Measurements from ENCODE around the gene TMEM204. TPM values are rescaled to one million over a fixed set of nuclear protein-coding genes. Genes with fewer than 3 reads are reported as not detected.
A peak's percentile ranks its signal among the peaks of the same experiment; 100 is the strongest.

The TMEM204 gene
- total and polyA plus RNA-seq, 2 donors (not counting 1 experiment from before 2014, with no cell fraction given), result 10.9 to 12.4 TPM

DNA sequence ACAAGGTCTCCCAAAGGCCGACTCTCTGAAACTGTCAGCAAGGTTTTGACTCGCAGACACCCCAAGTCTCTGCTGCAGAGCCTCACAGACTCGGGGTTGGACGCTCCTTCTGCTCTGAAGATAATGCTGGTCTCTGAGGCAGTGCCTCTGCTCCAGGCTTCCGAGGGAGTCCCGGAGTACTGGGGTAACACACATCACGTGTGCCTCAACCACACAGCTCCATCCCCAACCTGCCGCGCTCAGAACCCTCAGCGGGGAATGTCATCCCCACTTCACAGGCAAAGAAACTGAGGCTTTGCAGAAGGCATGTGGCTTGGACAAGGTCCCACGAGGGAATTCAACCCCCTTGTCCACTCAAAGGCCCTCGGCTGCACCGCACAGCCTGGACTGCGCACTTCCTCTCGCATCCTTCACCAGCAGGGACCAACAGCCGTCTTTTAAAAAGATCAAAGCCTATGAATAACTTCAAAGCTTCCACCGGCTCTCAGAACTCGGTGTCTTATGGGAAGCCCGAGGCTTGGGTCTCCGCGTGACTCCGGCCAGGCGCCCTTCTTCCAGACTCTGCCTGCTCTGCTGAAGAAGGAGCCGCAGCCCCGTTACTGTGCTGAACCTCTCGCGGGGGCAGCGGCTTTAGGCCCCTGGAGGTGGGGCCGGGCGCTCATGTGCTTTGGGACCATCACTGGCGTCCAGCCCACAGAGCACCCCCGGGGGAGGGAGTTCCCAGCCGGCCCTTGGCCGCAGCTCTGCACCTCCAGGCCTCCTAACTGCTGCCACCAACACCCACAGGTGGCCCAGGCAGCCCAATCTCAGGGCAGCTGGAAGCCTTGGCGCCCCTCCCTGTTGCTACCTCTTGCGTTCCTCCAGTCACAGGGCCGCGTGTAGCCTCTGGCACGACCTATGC, 2.2 kb downstream of the TMEM204 start:
- no peak overlapping the region for H2AFZ ChIP-seq (ENCODE audit: low read length)
- TF ChIP-seq, protein P1, sequence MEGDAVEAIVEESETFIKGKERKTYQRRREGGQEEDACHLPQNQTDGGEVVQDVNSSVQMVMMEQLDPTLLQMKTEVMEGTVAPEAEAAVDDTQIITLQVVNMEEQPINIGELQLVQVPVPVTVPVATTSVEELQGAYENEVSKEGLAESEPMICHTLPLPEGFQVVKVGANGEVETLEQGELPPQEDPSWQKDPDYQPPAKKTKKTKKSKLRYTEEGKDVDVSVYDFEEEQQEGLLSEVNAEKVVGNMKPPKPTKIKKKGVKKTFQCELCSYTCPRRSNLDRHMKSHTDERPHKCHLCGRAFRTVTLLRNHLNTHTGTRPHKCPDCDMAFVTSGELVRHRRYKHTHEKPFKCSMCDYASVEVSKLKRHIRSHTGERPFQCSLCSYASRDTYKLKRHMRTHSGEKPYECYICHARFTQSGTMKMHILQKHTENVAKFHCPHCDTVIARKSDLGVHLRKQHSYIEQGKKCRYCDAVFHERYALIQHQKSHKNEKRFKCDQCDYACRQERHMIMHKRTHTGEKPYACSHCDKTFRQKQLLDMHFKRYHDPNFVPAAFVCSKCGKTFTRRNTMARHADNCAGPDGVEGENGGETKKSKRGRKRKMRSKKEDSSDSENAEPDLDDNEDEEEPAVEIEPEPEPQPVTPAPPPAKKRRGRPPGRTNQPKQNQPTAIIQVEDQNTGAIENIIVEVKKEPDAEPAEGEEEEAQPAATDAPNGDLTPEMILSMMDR (conservative IDR thresholded peaks at IDR 0.05 in 1 of 2, IDR thresholded peaks at IDR 0.05 in 1 of 2; ENCODE audit: low read depth in 1 of 2, low read length in 2 of 2), result no peak
- TF ChIP-seq EZH2 (IDR thresholded peaks at IDR 0.05; ENCODE audit: low read length, missing control alignments), result no peak
- H3K4me2 ChIP-seq (ENCODE audit: extremely low read depth, insufficient read depth, low read length), result peak overlapping the region; percentile 98
- no peaks in the 10 kb centered on the region for H4K20me1 ChIP-seq (ENCODE audit: control insufficient read depth, extremely low read depth, insufficient read depth, low read length)
- H3K79me2 ChIP-seq (ENCODE audit: control insufficient read depth, insufficient read depth, low read length), result peaks cover 35% of the 10 kb centered on the region
- no peaks in the 10 kb centered on the region for H3K27me3 ChIP-seq (ENCODE audit: control insufficient read depth, insufficient read depth, low read length)
- no peaks in the 10 kb centered on the region for H3K9me3 ChIP-seq (ENCODE audit: control insufficient read depth, insufficient read depth, low read depth, low read length)
- H3K36me3 ChIP-seq (ENCODE audit: control insufficient read depth, insufficient read depth, low read length), result peaks cover 19% of the 10 kb centered on the region
- H3K4me3 ChIP-seq (replicated peaks in 1 of 4; ENCODE audit: control extremely low read depth in 1 of 4, insufficient read depth in 1 of 4, low read depth in 3 of 4, low read length in 4 of 4), result peak overlapping the region in 3 of 4 experiments; percentile 50 to 64 (median 52)
- H3K27ac ChIP-seq (ENCODE audit: insufficient read depth, low read length), result peak overlapping the region; percentile 18
- peak in 1 of 2 donors; percentile 6 for DNase-seq (ENCODE audit: low read depth in 2 of 2)
- peaks cover 32% of the 10 kb centered on the region for H3K4me1 ChIP-seq (ENCODE audit: control insufficient read depth, extremely low read depth, insufficient read depth, low read length)
- H3K9ac ChIP-seq (ENCODE audit: insufficient read depth, low read length), result peak overlapping the region; percentile 27

DNA sequence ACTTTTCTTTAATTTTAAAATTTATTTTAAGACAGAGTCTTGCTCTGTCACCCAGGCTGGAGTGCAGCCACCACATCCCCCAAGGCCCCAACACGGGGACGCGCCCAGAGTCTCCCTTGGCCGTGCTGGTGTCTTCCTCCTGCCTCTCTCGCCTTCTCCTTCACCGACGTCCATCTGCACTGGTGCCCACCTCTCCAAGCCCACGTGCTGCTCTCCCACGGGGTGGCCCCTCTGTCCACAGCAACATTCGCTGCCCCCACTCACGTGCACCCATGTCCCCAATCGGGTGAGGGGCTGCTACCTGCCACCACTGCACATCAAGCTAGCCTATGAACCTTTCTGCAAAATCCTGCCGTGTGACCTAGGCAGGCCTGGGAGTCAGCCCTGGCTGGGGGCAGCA, 3.1 kb downstream of the TMEM204 start:
- peak overlapping the region; percentile 98 for H3K4me2 ChIP-seq (ENCODE audit: extremely low read depth, insufficient read depth, low read length)
- no peak overlapping the region for H2AFZ ChIP-seq (ENCODE audit: low read length)
- H3K27me3 ChIP-seq (ENCODE audit: control insufficient read depth, insufficient read depth, low read length), result no peaks in the 10 kb centered on the region
- H3K4me3 ChIP-seq (replicated peaks in 1 of 4; ENCODE audit: control extremely low read depth in 1 of 4, insufficient read depth in 1 of 4, low read depth in 3 of 4, low read length in 4 of 4), result no peak overlapping the region
- H3K9ac ChIP-seq (ENCODE audit: insufficient read depth, low read length), result no peak overlapping the region
- peaks cover 19% of the 10 kb centered on the region for H3K36me3 ChIP-seq (ENCODE audit: control insufficient read depth, insufficient read depth, low read length)
- H3K9me3 ChIP-seq (ENCODE audit: control insufficient read depth, insufficient read depth, low read depth, low read length), result no peaks in the 10 kb centered on the region
- peaks cover 24% of the 10 kb centered on the region for H3K4me1 ChIP-seq (ENCODE audit: control insufficient read depth, extremely low read depth, insufficient read depth, low read length)
- no peak for DNase-seq (ENCODE audit: low read depth in 2 of 2)
- peaks cover 35% of the 10 kb centered on the region for H3K79me2 ChIP-seq (ENCODE audit: control insufficient read depth, insufficient read depth, low read length)
- no peaks in the 10 kb centered on the region for H4K20me1 ChIP-seq (ENCODE audit: control insufficient read depth, extremely low read depth, insufficient read depth, low read length)
- TF ChIP-seq, protein P1 (conservative IDR thresholded peaks at IDR 0.05 in 1 of 2, IDR thresholded peaks at IDR 0.05 in 1 of 2; ENCODE audit: low read depth in 1 of 2, low read length in 2 of 2), result no peak
- no peak for TF ChIP-seq EZH2 (IDR thresholded peaks at IDR 0.05; ENCODE audit: low read length, missing control alignments)
- no peak overlapping the region for H3K27ac ChIP-seq (ENCODE audit: insufficient read depth, low read length)

DNA sequence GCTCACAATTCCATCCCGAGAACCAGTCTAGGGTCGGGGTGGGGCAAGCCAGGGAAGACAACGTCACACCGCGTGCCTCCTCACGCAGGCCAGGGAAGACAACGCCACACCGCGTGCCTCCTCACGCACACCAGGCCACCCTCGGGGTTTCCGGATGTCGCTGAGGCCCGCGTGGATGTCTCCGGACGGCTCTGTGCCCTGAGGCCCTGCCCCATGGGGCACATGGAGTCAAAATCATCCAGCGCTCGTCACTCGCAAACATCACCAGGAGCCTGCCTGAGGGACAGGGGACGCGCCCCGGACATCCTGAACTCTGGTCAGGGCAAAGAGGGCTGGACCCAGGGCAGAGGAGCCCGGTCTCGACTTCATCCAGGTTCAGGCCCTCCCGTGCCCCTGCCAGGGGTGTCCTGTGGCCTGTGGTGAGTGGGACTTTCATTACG, 3.7 kb downstream of the TMEM204 start:
- Histone ChIP-seq H2AFZ (ENCODE audit: low read length) (no peak overlapping the region), H3K4me1 (ENCODE audit: control insufficient read depth, extremely low read depth, insufficient read depth, low read length) (peaks cover 21% of the 10 kb centered on the region), H3K36me3 (ENCODE audit: control insufficient read depth, insufficient read depth, low read length) (peaks cover 19% of the 10 kb centered on the region), H4K20me1 (ENCODE audit: control insufficient read depth, extremely low read depth, insufficient read depth, low read length) (no peaks in the 10 kb centered on the region), H3K4me3 (replicated peaks in 1 of 4; ENCODE audit: control extremely low read depth in 1 of 4, insufficient read depth in 1 of 4, low read depth in 3 of 4, low read length in 4 of 4) (no peak overlapping the region), H3K79me2 (ENCODE audit: control insufficient read depth, insufficient read depth, low read length) (peaks cover 35% of the 10 kb centered on the region), H3K9me3 (ENCODE audit: control insufficient read depth, insufficient read depth, low read depth, low read length) (no peaks in the 10 kb centered on the region), H3K4me2 (ENCODE audit: extremely low read depth, insufficient read depth, low read length) (no peak overlapping the region), H3K27me3 (ENCODE audit: control insufficient read depth, insufficient read depth, low read length) (no peaks in the 10 kb centered on the region), H3K27ac (ENCODE audit: insufficient read depth, low read length) (peak overlapping the region; percentile 4), H3K9ac (ENCODE audit: insufficient read depth, low read length) (peak overlapping the region; percentile 21)
- TF ChIP-seq, protein P1 (conservative IDR thresholded peaks at IDR 0.05 in 1 of 2, IDR thresholded peaks at IDR 0.05 in 1 of 2; ENCODE audit: low read depth in 1 of 2, low read length in 2 of 2), result no peak
- TF ChIP-seq EZH2 (IDR thresholded peaks at IDR 0.05; ENCODE audit: low read length, missing control alignments), result no peak
- DNase-seq (ENCODE audit: low read depth in 2 of 2), result no peak

Data from fibroblast of lung (primary cell).